HG03571 (cell line): ENCODE data around the gene PCAT7.

ENCODE experiments used
- ATAC-seq: cut with Tn5 transposase; IDR thresholded peaks from one replicate; pipeline ENCODE4 v1.9.1; 2021; ENCODE audit not compliant: unreplicated experiment

Gene PCAT7

GRCh38 chr9:94602666-94603065 lies 47.8 kb downstream of the PCAT7 start:
- no peak for ATAC-seq

DNA sequence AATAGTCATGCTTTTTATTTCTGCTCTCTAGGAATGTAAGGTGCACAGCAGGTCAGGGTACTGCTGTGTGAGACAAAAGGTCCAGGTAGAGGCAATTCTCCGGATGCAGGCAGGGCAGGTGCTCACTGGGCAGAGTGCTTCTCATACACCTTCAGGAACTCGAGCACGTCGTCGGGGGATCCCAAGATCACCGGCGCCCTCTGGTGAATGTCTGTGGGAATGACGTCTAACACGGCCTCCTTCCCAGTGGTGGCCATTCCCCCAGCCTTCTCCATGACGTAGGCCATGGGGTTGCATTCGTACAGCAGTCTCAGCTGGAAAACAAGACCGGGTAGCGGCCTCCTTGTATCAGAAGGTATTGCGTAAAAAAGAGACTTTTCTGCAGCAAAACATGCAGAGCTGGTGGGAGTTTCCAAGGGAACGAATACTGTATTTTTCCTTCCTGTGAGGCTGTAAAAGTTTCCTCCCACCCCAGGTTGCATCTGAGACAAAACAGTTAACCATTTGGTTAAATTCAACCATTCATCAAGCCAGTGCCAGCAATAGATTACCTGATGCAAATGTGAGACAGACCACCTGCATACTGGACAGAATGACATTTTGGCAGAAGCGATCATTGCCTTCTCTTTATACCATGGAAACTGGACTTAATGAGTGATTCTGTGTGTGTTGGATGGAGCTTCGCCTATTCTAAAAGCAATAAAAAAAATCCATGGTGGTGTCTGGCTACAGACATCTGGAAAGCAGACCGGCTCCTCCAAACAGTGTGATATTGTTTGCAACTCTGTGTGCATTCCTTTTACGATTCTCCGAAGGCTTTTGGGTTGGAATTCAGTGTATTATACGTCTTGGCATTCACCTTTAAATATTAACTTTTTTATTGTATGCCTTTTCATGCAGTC lies 48.6 kb downstream of the PCAT7 start:
- ATAC-seq, result no peak

DNA sequence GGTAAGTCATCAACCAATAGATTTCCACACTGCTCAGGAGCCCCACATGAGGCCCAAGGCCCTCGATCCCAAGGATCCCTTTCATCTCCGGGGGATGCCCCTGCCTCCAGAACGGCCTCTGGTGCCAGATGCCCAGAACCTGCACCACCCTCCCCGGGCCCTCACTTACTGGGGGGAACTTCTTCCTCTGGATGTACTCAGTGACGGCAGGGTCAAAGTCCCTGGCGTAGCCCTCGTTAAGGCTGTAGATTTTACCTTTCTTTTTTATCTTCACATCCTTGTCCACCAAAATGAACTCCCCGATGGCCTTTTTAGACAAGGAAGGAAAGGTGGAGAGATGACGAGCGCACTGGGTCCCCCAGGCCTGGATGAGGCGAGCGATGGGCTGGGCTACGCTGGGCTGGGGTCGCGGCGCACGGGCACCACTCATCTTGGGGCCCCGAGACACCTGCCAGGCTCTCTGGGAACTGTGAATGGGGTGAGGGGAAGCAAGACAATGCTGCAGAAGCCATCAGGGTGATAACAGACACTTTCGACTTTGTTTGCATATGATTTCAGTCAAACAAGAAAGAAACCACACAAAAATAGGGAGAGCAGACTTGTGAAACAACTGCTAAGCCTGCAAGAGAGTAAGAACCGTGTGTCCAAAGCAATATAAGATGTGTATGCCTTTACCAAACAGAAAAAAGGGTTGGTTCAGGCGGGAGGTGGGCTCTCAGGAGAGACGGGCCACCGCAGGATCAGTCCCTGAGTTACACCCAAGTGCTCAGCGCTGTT lies 52.0 kb downstream of the PCAT7 start:
- ATAC-seq, result no peak

- ATAC-seq, result no peak
Measured at GRCh38 chr9:94607423-94607691, 52.5 kb downstream of the PCAT7 start.

- ATAC-seq, result no peak
Measured at GRCh38 chr9:94610181-94610606, 55.3 kb downstream of the PCAT7 start.

DNA sequence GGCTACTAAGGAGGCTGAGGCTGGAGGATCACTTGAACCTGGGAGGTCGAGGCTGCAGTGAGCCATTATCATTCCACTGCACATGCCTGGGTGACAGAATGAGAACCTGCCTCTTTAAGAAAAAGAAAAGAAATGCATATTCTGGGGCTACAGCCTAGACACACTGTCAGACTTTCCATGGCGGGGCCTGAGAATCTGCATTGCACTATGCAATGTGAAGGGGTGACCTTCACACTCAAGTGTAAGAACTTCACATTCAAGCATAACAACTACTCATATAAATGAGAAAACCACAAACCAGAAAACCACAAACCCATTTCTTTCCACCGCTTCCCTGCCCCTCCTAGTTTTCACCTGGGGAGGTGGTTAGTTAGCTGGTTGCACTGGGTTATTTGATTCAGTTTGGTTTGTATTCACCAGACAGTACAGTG lies 56.8 kb downstream of the PCAT7 start:
- ATAC-seq, result no peak

- ATAC-seq, result no peak
Measured at GRCh38 chr9:94612071-94612470, 57.2 kb downstream of the PCAT7 start.

GRCh38 chr9:94613003-94613402 lies 58.1 kb downstream of the PCAT7 start:
- ATAC-seq, result no peak

DNA sequence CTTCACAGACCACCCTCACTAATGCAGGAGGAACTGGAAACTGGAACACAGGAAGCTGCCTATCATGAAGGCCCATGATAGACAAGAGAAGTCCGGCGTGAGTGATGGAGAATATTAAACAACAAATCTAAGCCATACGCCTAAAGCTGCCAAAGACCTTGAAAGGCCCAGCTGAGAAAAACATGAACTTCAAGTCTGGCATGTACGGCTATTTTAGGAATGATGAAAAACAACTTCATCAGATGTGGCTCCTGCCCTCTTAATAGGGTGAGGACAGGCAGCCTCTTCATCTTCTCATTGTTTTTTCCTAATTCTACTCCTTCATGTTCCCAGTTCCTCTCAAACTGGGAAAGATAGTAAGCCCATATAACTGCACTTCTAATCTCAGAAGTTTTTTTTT lies 64.1 kb downstream of the PCAT7 start:
- ATAC-seq, result no peak
